GM12865 (cell line): Measurements from ENCODE around the gene CEP95.

Experiments used
- DNase-seq: peaks from one replicate; pipeline ENCODE4 v3.0.0; 2010; ENCODE audit warnings: low read depth
- H3K4me3 ChIP-seq: 2 replicates; pipeline ENCODE4 v1.5.1; 2011; ENCODE audit warnings: mild to moderate bottlenecking, low read depth, low read length, control low read depth
- CTCF ChIP-seq: IDR thresholded peaks from 2 replicates; pipeline ENCODE4 v1.5.1; 2011; ENCODE audit warnings: low read length, control low read depth, low read depth, inconsistent platforms; ENCODE audit not compliant: insufficient read depth; ENCODE audit errors: missing control alignments

CEP95 gene

DNA sequence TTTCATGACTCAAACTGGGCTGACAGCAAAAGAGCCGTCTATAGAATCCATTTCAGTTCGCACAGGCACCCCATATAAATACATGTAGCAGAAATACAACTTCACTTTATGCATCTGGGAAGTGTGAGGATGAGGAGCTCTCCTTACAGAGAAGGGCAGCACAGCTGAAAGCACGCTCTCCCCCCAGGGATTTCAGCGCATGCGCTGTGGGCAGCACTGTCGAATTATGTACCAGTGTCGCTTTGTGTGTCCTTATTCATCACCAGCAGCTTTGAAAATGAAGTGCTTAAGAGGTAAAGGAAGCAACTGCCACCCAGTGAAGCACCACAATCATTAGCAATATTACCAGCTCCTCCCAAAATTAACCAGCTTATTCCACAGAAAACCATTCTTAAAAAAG, 39.9 kb downstream of the CEP95 start:
- H3K4me3 ChIP-seq = no peak overlapping the region
- no peak for DNase-seq
- no peak for TF ChIP-seq CTCF

- no peak overlapping the region for H3K4me3 ChIP-seq
- no peak for TF ChIP-seq CTCF
- no peak for DNase-seq
Observed at GRCh38 chr17:64547319-64547718, 40.5 kb downstream of the CEP95 start.

DNA sequence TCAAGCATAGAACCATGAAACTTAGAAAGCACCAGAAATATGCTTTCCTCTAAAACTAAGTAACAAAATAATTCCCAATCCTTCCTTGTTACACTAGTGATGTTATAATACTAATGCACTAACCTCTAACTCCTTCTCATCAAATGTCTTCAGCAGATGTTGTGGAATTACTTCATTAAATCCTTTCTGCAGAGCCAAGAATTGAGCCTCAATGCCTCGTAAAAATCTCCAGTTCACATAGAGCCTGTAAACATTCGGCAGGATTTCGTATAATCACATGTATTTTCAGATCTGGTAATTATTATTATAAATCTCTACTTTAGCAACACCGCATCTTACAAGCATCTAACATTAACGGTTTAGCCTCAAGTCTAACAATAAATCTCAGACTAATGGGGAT, 44.7 kb downstream of the CEP95 start:
- no peak for TF ChIP-seq CTCF

GRCh38 chr17:64554028-64554637, 47.4 kb downstream of the CEP95 start:
- no peak for TF ChIP-seq CTCF
- no peak overlapping the region for H3K4me3 ChIP-seq
- DNase-seq = no peak

More for the DNA sequence above, 44.7 kb downstream of the CEP95 start:
- H3K4me3 ChIP-seq = no peak overlapping the region
- no peak for DNase-seq

GRCh38 chr17:64555281-64555680, 48.5 kb downstream of the CEP95 start:
- no peak for DNase-seq
- H3K4me3 ChIP-seq = no peak overlapping the region
- TF ChIP-seq CTCF = no peak

DNA sequence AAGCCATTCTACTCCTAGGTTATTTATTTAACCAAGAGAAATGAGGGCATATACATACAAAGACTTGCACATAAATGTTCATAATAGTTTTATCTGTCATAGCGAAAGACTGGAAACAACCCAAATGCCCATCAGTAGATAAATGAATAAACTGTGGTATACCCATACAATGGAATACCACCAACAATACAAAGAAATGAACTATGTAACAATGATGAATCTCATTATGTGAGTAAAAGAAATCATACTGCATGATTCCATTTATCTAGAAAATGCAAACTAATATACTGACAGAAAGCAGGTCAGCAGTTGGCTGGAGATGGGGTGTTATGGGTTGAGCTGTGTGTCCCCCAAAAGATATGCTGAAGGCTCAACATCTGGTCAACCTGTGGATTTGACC, 57.3 kb downstream of the CEP95 start:
- DNase-seq = no peak
- H3K4me3 ChIP-seq = no peak overlapping the region
- TF ChIP-seq CTCF = no peak

DNA sequence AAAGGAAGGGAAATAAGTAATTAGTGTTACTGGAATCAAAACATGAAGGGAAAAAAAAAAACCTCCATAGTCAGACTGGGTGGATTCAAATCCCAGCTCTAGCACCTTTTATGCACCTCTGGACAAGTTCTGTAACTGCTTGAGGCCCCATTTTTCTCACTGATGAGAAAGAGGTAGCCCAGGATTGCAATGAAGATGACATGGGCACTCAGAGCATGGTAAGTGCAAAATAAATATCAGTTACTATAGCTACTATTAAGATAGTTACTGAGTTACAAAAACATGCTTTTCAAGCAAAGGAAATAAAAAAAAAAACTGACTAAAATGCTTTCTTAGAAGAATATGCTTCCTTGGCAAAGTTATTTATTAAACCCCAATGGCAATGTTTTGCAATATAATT, 58.8 kb downstream of the CEP95 start:
- no peak overlapping the region for H3K4me3 ChIP-seq
- no peak for TF ChIP-seq CTCF
- no peak for DNase-seq
